Fibroblast of pulmonary artery (primary cell): ENCODE data around the gene MYOZ1.

Experiments used
- DNase-seq: peaks from one replicate; pipeline ENCODE4 v3.0.0-alpha.2; 2010; ENCODE audit warnings: low read depth
- H3K4me3 ChIP-seq: replicated peaks from 2 replicates; pipeline ENCODE4 v1.5.1; 2011; ENCODE audit warnings: low read depth, mild to moderate bottlenecking, control low read depth, low read length, moderate library complexity
- TF ChIP-seq, protein P1 (sequence below): IDR thresholded peaks from 2 replicates; pipeline ENCODE4 v1.5.1; 2011; ENCODE audit warnings: mild to moderate bottlenecking, control low read depth, low read length, inconsistent platforms; ENCODE audit errors: missing control alignments

Gene MYOZ1

DNA sequence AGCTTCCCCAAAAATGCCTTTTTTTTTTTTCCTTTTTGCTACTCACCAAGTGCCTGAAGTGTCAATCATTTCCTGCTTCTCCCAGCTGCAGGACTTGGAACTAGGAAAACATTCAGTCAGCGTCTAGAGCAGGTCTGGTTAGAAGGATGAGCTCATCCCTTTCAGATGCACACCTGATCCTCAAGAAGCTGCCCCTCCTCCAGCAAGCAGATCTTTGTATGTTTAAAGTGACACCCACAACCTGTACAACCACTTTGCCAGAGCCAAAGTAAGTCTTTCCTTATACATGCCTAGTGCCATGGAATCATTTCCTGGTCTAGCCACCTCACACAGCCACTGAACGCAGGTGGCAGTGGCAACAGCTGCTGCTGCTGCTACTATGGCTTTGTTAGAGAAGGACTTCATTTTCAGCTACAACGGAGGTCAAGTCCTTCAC, 39.8 kb downstream of the MYOZ1 start:
- H3K4me3 ChIP-seq, result no peak overlapping the region
- TF ChIP-seq, protein P1, sequence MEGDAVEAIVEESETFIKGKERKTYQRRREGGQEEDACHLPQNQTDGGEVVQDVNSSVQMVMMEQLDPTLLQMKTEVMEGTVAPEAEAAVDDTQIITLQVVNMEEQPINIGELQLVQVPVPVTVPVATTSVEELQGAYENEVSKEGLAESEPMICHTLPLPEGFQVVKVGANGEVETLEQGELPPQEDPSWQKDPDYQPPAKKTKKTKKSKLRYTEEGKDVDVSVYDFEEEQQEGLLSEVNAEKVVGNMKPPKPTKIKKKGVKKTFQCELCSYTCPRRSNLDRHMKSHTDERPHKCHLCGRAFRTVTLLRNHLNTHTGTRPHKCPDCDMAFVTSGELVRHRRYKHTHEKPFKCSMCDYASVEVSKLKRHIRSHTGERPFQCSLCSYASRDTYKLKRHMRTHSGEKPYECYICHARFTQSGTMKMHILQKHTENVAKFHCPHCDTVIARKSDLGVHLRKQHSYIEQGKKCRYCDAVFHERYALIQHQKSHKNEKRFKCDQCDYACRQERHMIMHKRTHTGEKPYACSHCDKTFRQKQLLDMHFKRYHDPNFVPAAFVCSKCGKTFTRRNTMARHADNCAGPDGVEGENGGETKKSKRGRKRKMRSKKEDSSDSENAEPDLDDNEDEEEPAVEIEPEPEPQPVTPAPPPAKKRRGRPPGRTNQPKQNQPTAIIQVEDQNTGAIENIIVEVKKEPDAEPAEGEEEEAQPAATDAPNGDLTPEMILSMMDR, result no peak
- no peak for DNase-seq

DNA sequence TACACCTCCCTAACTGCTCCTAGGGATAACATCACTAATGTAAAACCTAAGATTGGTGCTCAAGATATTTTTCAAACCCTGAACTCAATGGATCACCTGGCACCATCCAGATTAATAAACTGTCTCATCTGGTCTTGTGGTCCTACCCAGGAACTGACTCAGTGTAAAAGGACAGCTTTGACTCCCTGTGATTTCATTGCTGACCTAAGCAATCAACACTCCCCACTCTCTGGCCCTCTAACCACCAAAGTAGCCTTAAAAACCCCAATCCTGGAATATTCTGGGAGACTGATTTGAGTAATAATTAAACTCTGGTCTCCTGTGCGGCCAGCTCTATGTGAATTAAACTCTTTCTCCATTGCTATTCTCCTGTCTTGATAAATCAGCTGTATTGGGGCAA, 43.9 kb downstream of the MYOZ1 start:
- no peak overlapping the region for H3K4me3 ChIP-seq
- TF ChIP-seq, protein P1, result no peak
- no peak for DNase-seq

DNA sequence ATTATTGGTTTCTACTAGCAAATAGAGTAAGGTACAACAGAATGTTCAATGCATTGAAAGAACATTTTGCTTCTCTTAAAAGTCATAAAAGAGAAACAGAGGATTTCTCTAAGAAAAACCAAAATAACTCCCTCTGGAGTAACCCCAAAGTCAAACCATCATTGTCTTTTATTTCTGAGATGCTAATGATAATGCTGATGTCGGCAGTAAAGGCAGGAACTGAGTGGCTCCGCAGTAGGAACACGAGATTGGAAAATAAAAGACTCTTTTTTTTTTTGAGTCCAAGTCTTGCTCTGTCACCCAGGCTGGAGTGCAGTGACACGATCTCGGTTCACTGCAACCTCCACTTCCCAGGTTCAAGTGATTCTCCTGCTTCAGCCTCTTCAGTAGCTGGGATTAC, 47.5 kb downstream of the MYOZ1 start:
- no peak for DNase-seq
- TF ChIP-seq, protein P1, result no peak
- no peak overlapping the region for H3K4me3 ChIP-seq

DNA sequence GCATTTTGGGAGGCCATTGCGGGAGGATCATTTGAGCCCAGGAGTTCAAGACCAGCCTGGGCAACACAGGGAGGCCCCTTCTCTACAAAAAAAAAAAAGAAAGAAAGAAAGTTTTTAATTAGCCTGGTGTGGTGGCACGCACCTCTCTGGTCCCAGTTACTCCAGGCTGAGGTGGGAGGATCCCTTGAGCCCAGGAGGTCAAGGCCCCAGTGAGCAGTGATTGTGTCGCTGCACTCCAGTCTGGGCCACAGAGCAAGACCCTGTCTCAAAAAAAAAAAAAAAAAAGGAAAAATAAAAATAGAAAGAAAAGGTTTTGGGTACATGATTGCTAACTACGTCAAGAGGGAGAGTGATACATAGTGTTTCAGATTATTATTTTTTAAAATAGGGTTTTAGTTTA, 48.2 kb downstream of the MYOZ1 start:
- no peak for DNase-seq
- H3K4me3 ChIP-seq, result no peak overlapping the region
- TF ChIP-seq, protein P1, result no peak

DNA sequence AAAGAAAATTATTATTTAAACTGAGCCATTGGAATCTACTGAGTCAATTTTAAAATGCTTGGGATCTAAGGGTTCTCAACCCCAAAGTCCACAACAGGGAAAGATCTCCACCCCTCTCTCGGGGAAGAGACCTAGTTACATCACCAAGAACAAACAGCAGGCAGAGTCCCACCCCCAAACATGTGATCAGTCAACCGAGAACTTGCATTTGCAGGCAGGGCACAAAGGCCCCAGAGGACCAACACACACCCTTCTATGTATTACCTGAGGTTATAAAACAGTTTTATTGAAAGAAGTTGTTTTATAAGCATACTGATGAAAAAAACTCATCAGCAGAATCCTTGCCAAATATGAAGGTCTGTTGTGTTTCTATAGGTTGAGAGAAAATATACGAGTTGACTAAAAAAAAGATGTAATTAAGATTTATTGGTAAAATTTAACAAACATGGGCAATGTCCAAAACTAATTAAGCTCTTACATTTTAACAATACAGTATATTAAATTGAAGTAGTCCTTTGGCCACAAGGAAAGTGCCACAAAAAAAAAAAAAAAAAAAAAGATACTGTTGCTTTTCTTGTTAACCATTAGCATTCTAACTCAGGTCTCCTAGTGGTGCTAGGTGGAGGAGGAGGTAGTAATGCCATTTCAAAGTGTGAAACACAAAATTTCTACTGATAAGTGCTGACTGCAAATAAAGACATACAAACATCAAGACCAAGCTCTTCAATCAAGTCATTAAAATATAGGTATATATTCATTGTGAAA, 49.2 kb downstream of the MYOZ1 start:
- peak; percentile 64 for DNase-seq
- H3K4me3 ChIP-seq, result no peak overlapping the region

DNA sequence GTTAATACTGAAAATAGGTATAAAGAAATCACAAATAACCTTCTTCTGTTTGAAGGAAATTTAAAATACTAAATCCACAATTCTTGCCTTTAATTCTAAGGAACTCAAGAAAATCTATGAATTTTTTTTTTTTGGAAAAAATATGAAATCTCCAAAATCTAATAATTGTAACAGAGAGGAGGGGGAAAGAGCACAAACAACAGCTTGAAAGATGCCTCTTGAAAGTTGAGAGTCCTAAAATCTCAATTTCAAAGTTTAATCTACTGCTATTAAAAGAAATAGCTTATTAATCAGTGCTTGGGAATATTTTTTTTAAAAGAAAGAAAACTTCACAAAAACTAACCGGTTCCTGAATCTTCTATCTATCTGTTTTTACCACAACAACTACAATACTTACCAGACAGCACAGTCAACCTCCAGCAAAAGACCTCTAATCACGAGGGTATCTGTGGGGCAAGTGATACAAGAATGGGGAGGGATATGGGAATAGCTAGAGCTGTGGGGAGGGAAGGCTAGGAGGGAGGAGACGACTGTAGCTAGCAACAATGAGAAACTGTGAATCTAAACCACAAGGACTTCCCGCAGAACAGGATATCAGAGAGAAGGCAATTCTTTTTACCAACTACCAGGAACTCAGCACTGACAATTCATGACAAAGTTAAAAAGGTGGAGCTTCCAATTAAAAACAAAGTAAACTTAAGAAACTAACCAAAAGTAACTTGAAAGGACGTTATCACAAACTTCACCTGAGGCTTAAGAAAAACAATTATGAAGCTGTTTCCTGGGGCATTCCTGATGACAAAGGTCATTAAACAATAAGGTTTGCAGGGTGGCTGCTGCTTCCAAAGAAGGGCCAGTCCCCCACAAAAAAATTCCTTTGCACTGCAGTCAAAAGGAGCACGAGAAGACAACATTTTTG, 50.1 kb downstream of the MYOZ1 start, which contains the start of gene USP54:
Gene USP54 (minus strand): TSS at position 462 of the 919 bp plus-strand sequence. CDS start 15,684 bp downstream, outside the sequence.
- TF ChIP-seq, protein P1, result no peak
- DNase-seq, result peak; percentile 79
- peak within 1 kb of the TSS; percentile 28 for H3K4me3 ChIP-seq

More for the DNA sequence above, 49.2 kb downstream of the MYOZ1 start:
- TF ChIP-seq, protein P1, result no peak
